CD4-positive, alpha-beta T cell treated with Interleukin-4 for 1 hour (primary cell): ENCODE data around the gene ARF3.
A peak's percentile ranks its signal among the peaks of the same experiment; 100 is the strongest.

Experiments used
- DNase-seq, 2 donors: peaks; one replicate each; pipeline ENCODE4 v3.0.0-alpha.2; 2020 to 2022

The ARF3 gene

GRCh38 chr12:48957141-48958048, at the start of gene ARF3:
Gene ARF3, minus strand, starts transcription at chr12:48957487. Its CDS starts 16,392 bp downstream, at chr12:48941095.
- DNase-seq = peak; percentile 92 to 93

GRCh38 chr12:49000346-49000745, 43.1 kb upstream of the ARF3 start:
- DNase-seq = no peak

GRCh38 chr12:48999371-49000131, 42.3 kb upstream of the ARF3 start, which contains the start of gene DDN:
Gene DDN, minus strand, starts transcription at chr12:48999375. Its CDS starts 88 bp downstream, at chr12:48999287.
- DNase-seq = peak; percentile 46

- peak in 1 of 2 donors; percentile 25 for DNase-seq
Observed at GRCh38 chr12:48998497-48999353, 41.4 kb upstream of the ARF3 start.

GRCh38 chr12:48997719-48998496, 40.6 kb upstream of the ARF3 start:
- peak; percentile 37 to 56 for DNase-seq

- peak; percentile 69 to 75 for DNase-seq
Observed at GRCh38 chr12:48996794-48997718, 39.8 kb upstream of the ARF3 start.

- DNase-seq = peak; percentile 53 to 54
Observed at GRCh38 chr12:48995086-48995879, 38.0 kb upstream of the ARF3 start.

- DNase-seq = no peak
Observed at GRCh38 chr12:48994224-48995085, 37.2 kb upstream of the ARF3 start.

GRCh38 chr12:48993787-48994186, 36.5 kb upstream of the ARF3 start:
- DNase-seq = no peak

GRCh38 chr12:48991247-48992050, 34.2 kb upstream of the ARF3 start:
- DNase-seq = no peak

- no peak for DNase-seq
Observed at GRCh38 chr12:48990552-48990951, 33.3 kb upstream of the ARF3 start.

- DNase-seq = peak; percentile 66 to 75
Observed at GRCh38 chr12:48988030-48988649, 30.9 kb upstream of the ARF3 start.

GRCh38 chr12:48986720-48987291, 29.5 kb upstream of the ARF3 start:
- no peak for DNase-seq

- no peak for DNase-seq
Observed at GRCh38 chr12:48985901-48986300, 28.6 kb upstream of the ARF3 start.

- no peak for DNase-seq
Observed at GRCh38 chr12:48985475-48985897, 28.2 kb upstream of the ARF3 start.

- no peak for DNase-seq
Observed at GRCh38 chr12:48982397-48983080, 25.3 kb upstream of the ARF3 start.
